Bladder microvascular endothelial cell (primary cell): ENCODE results near the gene BTNL2. TPM values are rescaled to one million over a fixed set of nuclear protein-coding genes. Genes with fewer than 3 reads are reported as not detected.

Experiments
- total RNA-seq: library from RNA; depleted of rRNA; stranded (reverse); fragments of >200 nt; gene quantifications from 2 replicates; pipeline ENCODE4 v1.2.3, GENCODE V29; 2014

Gene BTNL2, protein sequence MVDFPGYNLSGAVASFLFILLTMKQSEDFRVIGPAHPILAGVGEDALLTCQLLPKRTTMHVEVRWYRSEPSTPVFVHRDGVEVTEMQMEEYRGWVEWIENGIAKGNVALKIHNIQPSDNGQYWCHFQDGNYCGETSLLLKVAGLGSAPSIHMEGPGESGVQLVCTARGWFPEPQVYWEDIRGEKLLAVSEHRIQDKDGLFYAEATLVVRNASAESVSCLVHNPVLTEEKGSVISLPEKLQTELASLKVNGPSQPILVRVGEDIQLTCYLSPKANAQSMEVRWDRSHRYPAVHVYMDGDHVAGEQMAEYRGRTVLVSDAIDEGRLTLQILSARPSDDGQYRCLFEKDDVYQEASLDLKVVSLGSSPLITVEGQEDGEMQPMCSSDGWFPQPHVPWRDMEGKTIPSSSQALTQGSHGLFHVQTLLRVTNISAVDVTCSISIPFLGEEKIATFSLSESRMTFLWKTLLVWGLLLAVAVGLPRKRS
- total RNA-seq = not detected in 2 replicates

GRCh38 chr6:32406857-32407256 is at the start of gene BTNL2:
Gene BTNL2, minus strand, starts transcription at chr6:32407181. Its CDS starts 58 bp downstream, at chr6:32407123.

DNA sequence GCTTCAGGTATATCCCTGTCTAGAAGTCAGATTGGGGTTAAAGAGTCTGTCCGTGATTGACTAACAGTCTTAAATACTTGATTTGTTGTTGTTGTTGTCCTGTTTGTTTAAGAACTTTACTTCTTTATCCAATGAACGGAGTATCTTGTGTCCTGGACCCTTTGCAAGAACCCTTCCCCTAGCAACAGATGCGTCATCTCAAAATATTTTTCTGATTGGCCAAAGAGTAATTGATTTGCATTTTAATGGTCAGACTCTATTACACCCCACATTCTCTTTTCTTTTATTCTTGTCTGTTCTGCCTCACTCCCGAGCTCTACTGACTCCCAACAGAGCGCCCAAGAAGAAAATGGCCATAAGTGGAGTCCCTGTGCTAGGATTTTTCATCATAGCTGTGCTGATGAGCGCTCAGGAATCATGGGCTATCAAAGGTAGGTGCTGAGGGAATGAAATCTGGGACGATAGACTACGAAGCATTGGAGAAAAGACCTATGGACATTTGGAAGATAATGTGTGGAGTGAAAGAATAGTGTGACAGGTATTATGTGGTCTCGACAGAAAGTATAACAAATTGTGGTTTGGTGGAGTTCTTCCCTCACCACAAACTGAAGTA is 32.7 kb upstream of the BTNL2 start, which contains the start of gene HLA-DRA:
TSS of gene HLA-DRA (plus strand) at position 286 of the 613 bp plus-strand sequence. CDS start at position 350, 64 bp downstream.

DNA sequence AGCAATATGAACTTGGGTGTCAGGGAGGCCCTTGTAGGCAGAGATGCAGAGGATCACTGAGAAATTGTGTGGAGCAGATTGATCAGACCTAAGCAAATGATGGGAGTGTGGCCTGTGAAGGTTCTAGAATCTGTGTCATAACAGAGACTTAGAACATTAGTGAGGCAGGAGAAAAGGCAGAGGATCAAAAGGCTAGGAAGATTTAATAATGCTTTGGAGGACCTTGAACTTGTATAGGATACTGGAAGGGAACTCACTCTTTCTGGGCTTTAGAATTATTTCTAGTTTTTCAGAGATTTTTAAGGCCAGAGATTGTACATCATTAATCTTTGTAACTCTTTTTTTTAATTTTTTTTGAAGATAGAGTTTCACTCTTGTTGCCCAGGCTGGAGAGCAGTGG is 35.2 kb downstream of the BTNL2 start, which contains the start of gene TSBP1:
TSS of gene TSBP1 (minus strand) at position 101 of the 400 bp plus-strand sequence. CDS start 197 bp downstream, outside the sequence.

Other genes starting within 250 kb of the BTNL2 start
- gene EGFL8, start 242.6 kb downstream of the BTNL2 start, total RNA-seq = 0.81 and 2.0 TPM in 2 replicates
- gene AGPAT1, start 231.1 kb downstream of the BTNL2 start, total RNA-seq = 5.3 and 16.7 TPM in 2 replicates
- gene RNF5, start 228.8 kb downstream of the BTNL2 start, total RNA-seq = 33.4 and 34.2 TPM in 2 replicates
- 0.44 and 0.81 TPM in 2 replicates for gene AGER, start 222.9 kb downstream of the BTNL2 start, total RNA-seq
- gene PBX2, start 217.0 kb downstream of the BTNL2 start, total RNA-seq = 27.8 and 56.5 TPM in 2 replicates
- gene GPSM3, start 214.5 kb downstream of the BTNL2 start, total RNA-seq = 3.2 and 4.2 TPM in 2 replicates
- gene NOTCH4, start 183.1 kb downstream of the BTNL2 start, total RNA-seq = 57.3 and 61.4 TPM in 2 replicates
- not detected in 2 replicates for gene TSBP1, start 35.3 kb downstream of the BTNL2 start, total RNA-seq
- 2.9 TPM in 1 of 2 replicates, not detected in the other for gene HLA-DRA, start 32.7 kb upstream of the BTNL2 start, total RNA-seq
- gene HLA-DRB5, start 123.1 kb upstream of the BTNL2 start, total RNA-seq = 1.6 and 12.3 TPM in 2 replicates
- 4.2 and 55.4 TPM in 2 replicates for gene HLA-DRB1, start 182.7 kb upstream of the BTNL2 start, total RNA-seq
- not detected in 2 replicates for gene HLA-DQA1, start 230.2 kb upstream of the BTNL2 start, total RNA-seq